ENCODE data around the gene BCAP29.
A peak's percentile ranks its signal among the peaks of the same experiment; 100 is the strongest.
"Not testable (repeated sequence)": the region's sequence is repeated elsewhere in the genome, so short reads cannot be mapped to it uniquely, and the experiment has no call there.

The BCAP29 gene

GRCh38 chr7:107628461-107629064, 48.5 kb downstream of the BCAP29 start:
- DNase-seq = peak; percentile 72

DNA sequence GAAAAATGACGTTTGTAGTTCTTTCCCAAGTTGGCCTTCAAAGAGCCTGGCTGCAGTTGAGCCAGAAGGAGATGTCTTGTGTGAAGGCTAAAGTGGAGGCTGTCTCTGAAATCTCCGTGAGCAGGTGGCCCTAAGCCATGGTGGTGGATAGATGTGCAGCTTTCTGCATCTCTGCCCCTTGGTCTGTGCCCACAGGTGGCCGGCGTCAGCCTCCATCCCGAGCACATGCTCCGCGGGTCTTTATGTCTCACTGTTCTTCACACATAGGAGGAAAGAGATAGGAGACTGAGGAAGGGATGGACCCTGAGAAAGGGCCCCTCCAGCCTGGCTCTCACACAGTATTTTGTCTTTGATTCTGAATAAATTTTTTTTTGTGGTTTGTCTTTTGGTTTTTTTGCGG, 50.3 kb downstream of the BCAP29 start:
- no peak for DNase-seq

DNA sequence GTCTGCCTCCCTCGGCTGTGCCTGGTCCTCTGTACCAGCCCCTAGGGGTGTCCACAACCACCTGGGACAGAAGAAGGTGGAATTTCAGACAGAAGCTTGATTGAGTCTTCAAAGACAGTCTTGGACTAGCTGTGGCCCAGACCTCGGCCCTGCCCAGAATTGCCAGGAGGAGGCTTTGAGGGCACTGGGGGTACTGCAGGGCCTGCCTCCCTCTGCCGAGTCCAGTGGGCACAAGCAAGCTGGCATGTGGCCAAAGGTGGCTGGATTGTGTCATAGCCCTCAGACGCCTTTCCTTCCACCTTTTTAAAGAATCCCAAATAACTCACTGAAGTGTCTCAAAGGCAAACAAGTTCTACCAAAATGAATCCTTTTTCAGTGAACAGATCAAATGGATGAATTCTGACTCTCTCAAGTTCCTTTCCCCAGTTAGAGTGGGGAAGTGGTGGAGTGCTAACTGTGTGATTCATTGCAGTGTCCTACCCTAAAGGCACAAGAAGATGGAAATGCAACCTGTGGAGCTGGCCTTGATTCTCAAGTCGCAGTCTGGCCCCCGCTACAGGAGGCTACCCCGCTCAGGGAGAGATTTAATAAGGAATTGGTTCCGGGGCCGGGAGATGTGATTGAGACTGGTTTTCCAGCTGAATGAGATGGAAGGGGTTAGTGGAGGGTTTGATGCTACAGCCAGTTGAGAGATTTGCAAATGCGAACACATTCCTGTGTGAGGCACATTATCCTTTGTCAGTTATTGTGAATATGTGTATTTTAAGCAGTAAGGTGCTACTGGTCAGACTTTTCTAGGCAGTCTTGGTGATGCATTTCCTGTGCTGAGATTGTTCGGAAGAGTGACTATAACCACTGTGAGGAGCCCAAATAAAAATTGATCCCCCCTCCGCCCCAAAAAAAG, 51.8 kb downstream of the BCAP29 start:
- peak; percentile 22 for DNase-seq

GRCh38 chr7:107632492-107632865, 52.4 kb downstream of the BCAP29 start:
- no peak for DNase-seq

- DNase-seq = peak; percentile 56
Observed at GRCh38 chr7:107638594-107638993, 58.5 kb downstream of the BCAP29 start.

DNA sequence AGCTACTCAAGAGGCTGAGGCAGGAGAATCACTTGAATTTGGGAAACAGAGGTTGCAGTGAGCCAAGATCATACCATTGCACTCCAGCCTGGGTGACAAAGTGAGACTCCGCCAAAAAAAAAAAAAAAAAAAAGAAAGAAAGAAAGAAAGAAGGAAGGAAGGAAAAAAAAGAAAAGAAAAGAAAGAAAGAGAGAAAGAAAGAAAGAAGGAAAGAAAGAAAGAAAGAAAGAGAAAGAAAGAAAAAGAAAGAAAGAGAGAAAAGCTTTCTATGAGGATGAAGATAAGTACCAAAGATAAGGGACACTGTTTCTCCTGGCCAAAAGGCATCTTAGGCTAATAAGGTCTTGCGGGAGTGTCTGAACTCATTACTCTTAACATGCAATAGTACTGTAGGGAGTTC, 59.0 kb downstream of the BCAP29 start:
- DNase-seq = not testable (repeated sequence)

DNA sequence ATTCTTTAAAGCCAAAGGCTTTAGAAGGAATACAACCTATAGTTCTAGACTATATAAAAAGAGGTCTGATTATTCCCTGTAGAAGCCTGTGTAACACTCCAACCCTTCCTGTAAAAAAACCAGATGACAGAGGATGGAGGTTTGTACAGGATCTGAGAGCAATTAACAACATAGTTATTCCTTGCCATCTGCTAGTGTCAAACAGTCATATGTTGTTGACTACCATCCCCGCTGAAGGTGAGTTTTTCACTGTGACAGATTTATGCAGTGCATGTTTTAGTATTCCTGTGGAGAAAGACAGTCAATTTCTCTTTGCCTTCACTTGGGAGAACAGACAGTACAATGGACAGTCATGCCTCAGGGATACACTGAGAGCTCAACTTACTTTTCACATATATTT, 61.6 kb downstream of the BCAP29 start:
- no peak for DNase-seq

GRCh38 chr7:107642501-107642900, 62.5 kb downstream of the BCAP29 start:
- no peak for DNase-seq

DNA sequence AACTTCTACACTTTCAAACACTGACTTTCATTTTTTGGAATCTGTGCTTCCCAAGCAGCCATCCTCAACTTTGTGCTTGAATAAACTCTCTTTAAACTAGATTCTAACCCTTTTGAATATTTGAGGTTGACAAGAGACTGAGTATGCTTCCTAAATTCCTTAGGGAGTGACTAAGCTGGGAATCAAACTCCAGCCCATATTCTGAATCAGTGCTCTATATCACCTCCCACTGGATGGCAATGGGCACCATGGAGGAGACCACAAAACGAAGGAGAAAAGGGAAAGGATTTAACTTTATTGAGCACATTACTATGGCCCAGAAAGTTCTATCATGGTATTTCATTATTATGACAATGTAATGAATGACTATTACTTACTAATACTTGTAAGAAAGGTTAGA, 63.4 kb downstream of the BCAP29 start:
- DNase-seq = no peak

GRCh38 chr7:107643938-107644308, 63.9 kb downstream of the BCAP29 start:
- DNase-seq = no peak

GRCh38 chr7:107644309-107644974, 64.4 kb downstream of the BCAP29 start:
- DNase-seq = no peak

GRCh38 chr7:107652642-107653041, 72.6 kb downstream of the BCAP29 start:
- no peak for DNase-seq

DNA sequence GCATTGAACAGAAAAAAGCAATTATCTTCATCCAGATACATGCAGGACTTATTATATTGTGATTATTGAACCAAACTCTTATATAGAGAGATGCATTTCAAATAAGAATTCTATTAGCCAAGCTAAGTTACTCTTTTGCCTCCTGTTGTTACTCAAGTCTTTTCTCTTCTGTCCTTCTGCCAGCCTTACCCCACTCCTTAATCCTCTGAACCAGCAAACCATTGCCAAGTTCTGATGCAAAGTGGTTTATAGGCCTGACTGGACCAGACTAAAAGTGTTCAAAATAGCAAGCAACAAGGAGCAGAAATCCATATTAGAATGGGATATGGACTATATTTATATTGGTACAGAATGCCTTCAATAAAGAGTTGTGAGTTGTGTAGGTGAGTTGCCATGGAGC, 78.4 kb downstream of the BCAP29 start:
- no peak for DNase-seq

DNA sequence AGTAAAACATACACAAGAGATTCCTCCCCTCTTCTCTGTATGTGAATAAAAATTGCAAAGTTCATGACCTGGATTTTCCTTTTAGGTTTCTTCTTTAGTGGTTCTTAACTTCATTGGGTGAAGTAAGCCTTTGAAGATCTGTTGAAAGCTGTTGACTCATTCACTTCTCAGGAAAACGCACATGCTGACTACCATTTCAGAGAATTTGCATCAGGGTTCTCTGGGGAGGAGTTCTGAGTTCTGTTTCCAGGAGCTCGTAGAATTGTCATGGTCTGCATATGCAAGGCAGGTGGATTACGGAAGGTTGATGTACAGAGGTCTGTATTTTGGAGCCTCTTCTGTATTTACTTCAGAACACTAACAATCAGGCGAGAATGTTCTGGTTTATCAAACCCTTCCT, 79.6 kb downstream of the BCAP29 start:
- no peak for DNase-seq

DNA sequence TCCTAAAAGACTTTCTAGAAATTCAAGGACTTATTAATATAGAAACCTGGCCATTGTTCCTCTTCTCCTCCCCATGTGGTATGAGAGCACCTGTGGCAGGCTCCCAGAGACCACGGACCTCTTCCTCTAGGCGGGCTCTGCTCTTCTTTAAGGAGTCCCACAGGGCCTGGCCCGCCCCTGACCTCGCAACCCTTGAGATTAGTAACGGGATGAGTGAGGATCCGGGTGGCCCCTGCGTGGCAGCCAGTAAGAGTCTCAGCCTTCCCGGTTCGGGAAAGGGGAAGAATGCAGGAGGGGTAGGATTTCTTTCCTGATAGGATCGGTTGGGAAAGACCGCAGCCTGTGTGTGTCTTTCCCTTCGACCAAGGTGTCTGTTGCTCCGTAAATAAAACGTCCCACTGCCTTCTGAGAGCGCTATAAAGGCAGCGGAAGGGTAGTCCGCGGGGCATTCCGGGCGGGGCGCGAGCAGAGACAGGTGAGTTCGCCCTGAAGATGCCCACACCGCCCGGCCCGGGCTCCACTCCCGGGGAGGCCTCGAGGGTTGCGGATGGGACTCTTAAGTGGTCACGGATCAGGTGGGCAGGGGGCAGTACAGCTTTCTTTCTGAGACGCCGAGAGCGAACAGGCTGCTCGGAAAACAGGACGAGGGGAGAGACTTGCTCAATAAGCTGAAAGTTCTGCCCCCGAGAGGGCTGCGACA, 80.5 kb downstream of the BCAP29 start, which contains the start of gene SLC26A4:
TSS of gene SLC26A4 (plus strand) at position 448 of the 700 bp plus-strand sequence. CDS start 814 bp downstream, outside the sequence.
- peak; percentile 38 for DNase-seq

DNA sequence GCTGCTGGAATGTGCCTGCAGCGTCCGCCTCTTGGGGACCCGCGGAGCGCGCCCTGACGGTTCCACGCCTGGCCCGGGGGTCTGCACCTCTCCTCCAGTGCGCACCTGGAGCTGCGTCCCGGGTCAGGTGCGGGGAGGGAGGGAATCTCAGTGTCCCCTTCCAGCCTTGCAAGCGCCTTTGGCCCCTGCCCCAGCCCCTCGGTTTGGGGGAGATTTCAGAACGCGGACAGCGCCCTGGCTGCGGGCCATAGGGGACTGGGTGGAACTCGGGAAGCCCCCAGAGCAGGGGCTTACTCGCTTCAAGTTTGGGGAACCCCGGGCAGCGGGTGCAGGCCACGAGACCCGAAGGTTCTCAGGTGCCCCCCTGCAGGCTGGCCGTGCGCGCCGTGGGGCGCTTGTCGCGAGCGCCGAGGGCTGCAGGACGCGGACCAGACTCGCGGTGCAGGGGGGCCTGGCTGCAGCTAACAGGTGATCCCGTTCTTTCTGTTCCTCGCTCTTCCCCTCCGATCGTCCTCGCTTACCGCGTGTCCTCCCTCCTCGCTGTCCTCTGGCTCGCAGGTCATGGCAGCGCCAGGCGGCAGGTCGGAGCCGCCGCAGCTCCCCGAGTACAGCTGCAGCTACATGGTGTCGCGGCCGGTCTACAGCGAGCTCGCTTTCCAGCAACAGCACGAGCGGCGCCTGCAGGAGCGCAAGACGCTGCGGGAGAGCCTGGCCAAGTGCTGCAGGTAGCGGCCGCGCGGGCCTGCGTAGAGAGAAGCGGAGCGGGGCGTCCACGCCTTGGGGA, 81.2 kb downstream of the BCAP29 start:
- DNase-seq = peak; percentile 76

GRCh38 chr7:107661865-107662379, 81.9 kb downstream of the BCAP29 start:
- no peak for DNase-seq

DNA sequence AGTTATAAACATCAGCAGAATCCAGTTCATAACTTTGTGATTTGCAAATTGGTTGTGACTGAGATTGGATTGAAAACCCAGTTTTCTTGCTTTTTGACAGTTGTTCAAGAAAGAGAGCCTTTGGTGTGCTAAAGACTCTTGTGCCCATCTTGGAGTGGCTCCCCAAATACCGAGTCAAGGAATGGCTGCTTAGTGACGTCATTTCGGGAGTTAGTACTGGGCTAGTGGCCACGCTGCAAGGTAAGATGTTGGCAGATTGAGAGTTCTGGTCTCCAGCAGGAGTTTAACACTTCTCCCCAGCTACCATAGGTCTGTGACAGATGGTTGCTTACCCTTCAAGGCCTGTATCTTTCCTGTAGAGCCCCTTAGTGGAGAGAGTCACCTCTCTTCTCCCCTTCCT, 83.2 kb downstream of the BCAP29 start:
- no peak for DNase-seq

GRCh38 chr7:107666790-107667189, 86.7 kb downstream of the BCAP29 start:
- DNase-seq = no peak

DNA sequence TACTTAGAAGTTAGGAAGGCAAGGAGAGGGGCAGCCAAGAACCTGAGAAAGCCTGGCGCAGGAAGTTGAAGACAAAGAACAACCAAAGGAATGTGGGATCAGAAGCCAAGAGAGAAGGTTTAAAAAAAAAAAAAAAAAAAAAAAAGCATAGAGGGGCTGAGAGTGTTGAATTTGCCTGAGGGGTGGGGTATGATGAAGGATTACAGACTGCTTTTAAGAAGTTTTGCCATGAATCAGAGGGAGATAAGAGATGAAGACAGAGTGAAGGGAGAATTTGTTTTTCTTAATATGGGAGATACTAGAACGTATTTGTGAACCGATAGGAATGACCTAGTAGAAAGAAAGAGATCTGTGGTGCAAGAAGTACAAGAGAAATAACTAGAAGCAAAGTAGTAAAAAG, 87.3 kb downstream of the BCAP29 start:
- no peak for DNase-seq

- no peak for DNase-seq
Observed at GRCh38 chr7:107668296-107668695, 88.2 kb downstream of the BCAP29 start.

Data from hematopoietic multipotent progenitor cell treated with erythropoietin and hydrocortisone succinate and interleukin-3 and kit ligand, for 4 days (in vitro differentiated cells).